Urinary bladder (tissue), 4 donors: ENCODE measurements around the gene STOML1. TPM values are rescaled to one million over a fixed set of nuclear protein-coding genes. Genes with fewer than 3 reads are reported as not detected.
A peak's percentile ranks its signal among the peaks of the same experiment; 100 is the strongest.

Source experiments
- DNase-seq: peaks from one replicate; pipeline ENCODE4 v3.0.0-alpha.2; 2015; ENCODE audit errors: extremely low spot score
- H3K27ac ChIP-seq: one replicate; pipeline ENCODE4 v1.5.1; 2013; ENCODE audit warnings: low read depth, mild to moderate bottlenecking, moderate library complexity
- H3K36me3 ChIP-seq: one replicate; pipeline ENCODE4 v1.6.1; 2013; ENCODE audit warnings: mild to moderate bottlenecking, moderate library complexity; ENCODE audit not compliant: insufficient read depth
- H3K4me1 ChIP-seq: one replicate; pipeline ENCODE4 v1.6.1; 2013; ENCODE audit warnings: mild to moderate bottlenecking, moderate library complexity; ENCODE audit not compliant: insufficient read depth
- H3K4me3 ChIP-seq: one replicate; pipeline ENCODE4 v1.5.1; 2013; ENCODE audit warnings: low read depth, low read length
- WGBS: extraction: QIAGEN DNeasy Blood & Tissue Kit; methylation state at CpG from one replicate; pipeline ENCODE4 v1.1.7; 2013; 5-methylcytosine and 5-hydroxymethylcytosine counted together
- polyA plus RNA-seq: library from polyadenylated mRNA; stranded (reverse); fragments of 200-250 nt; gene quantifications from one replicate; pipeline ENCODE4 v1.2.3, GENCODE V29; 2013
- total RNA-seq: library from RNA; depleted of rRNA; stranded (reverse); fragments of >200 nt; gene quantifications from one replicate; pipeline ENCODE4 v1.2.3, GENCODE V29; 2014
- donor health status: healthy with polysubstance abuse.
- donor health status: healthy.

STOML1 gene
- total and polyA plus RNA-seq, 2 donors = 8.4 to 25.5 TPM

- DNase-seq = no peak
- Histone ChIP-seq H3K27ac (no peak overlapping the region), H3K36me3 (no peaks in the 10 kb centered on the region), H3K4me1 (no peaks in the 10 kb centered on the region), H3K4me3 (no peak overlapping the region)
- WGBS = 49% methylated on average over 9 of the region's 9 CpGs
Observed at GRCh38 chr15:73956743-73957135, 35.4 kb downstream of the STOML1 start.

- Histone ChIP-seq H3K36me3 (no peaks in the 10 kb centered on the region), H3K4me1 (no peaks in the 10 kb centered on the region), H3K27ac (no peak overlapping the region), H3K4me3 (no peak overlapping the region)
- 81% methylated on average over 12 of the region's 12 CpGs for WGBS
- no peak for DNase-seq
Observed at GRCh38 chr15:73955861-73956742, 36.0 kb downstream of the STOML1 start.

- Histone ChIP-seq H3K36me3 (no peaks in the 10 kb centered on the region), H3K4me3 (no peak overlapping the region), H3K27ac (no peak overlapping the region), H3K4me1 (no peaks in the 10 kb centered on the region)
- DNase-seq = no peak
- WGBS = 91% methylated on average over 4 of the region's 4 CpGs
Observed at GRCh38 chr15:73955326-73955725, 36.8 kb downstream of the STOML1 start.

- DNase-seq = no peak
- 86% methylated on average over 27 of the region's 27 CpGs for WGBS
- Histone ChIP-seq H3K4me3 (no peak overlapping the region), H3K27ac (no peak overlapping the region), H3K4me1 (no peaks in the 10 kb centered on the region), H3K36me3 (no peaks in the 10 kb centered on the region)
Observed at GRCh38 chr15:73954188-73955145, 37.6 kb downstream of the STOML1 start.

GRCh38 chr15:73952913-73953750 is 39.0 kb downstream of the STOML1 start:
- no peaks in the 10 kb centered on the region for H3K36me3 ChIP-seq
- 75% methylated on average over 10 of the region's 10 CpGs for WGBS
- no peak overlapping the region for H3K27ac ChIP-seq
- H3K4me1 ChIP-seq = no peaks in the 10 kb centered on the region
- no peak for DNase-seq
- no peak overlapping the region for H3K4me3 ChIP-seq

GRCh38 chr15:73952171-73952912 is 39.8 kb downstream of the STOML1 start:
- Histone ChIP-seq H3K4me3 (no peak overlapping the region), H3K27ac (peak overlapping the region; percentile 96), H3K4me1 (no peaks in the 10 kb centered on the region), H3K36me3 (no peaks in the 10 kb centered on the region)
- WGBS = 78% methylated on average over 21 of the region's 21 CpGs
- DNase-seq = no peak

GRCh38 chr15:73951601-73952000 is 40.5 kb downstream of the STOML1 start:
- H3K4me1 ChIP-seq = no peaks in the 10 kb centered on the region
- H3K36me3 ChIP-seq = no peaks in the 10 kb centered on the region
- WGBS = 38% methylated on average over 13 of the region's 13 CpGs
- no peak overlapping the region for H3K4me3 ChIP-seq
- H3K27ac ChIP-seq = peak overlapping the region; percentile 96
- DNase-seq = no peak

GRCh38 chr15:73950831-73951561 is 41.1 kb downstream of the STOML1 start:
- Histone ChIP-seq H3K4me1 (no peaks in the 10 kb centered on the region), H3K36me3 (no peaks in the 10 kb centered on the region), H3K4me3 (no peak overlapping the region), H3K27ac (peak overlapping the region; percentile 62)
- peak; percentile 78 for DNase-seq
- 6% methylated on average over 15 of the region's 15 CpGs for WGBS

- Histone ChIP-seq H3K27ac (no peak overlapping the region), H3K4me1 (no peaks in the 10 kb centered on the region), H3K36me3 (no peaks in the 10 kb centered on the region), H3K4me3 (no peak overlapping the region)
- DNase-seq = no peak
Observed at GRCh38 chr15:73950479-73950830, 41.6 kb downstream of the STOML1 start.

- no peak overlapping the region for H3K4me3 ChIP-seq
- WGBS = 92% methylated on average over 10 of the region's 10 CpGs
- no peaks in the 10 kb centered on the region for H3K4me1 ChIP-seq
- H3K27ac ChIP-seq = no peak overlapping the region
- H3K36me3 ChIP-seq = no peaks in the 10 kb centered on the region
- DNase-seq = no peak
Observed at GRCh38 chr15:73949496-73949895, 42.6 kb downstream of the STOML1 start.

GRCh38 chr15:73948982-73949381 is 43.1 kb downstream of the STOML1 start:
- H3K4me3 ChIP-seq = no peak overlapping the region
- H3K27ac ChIP-seq = no peak overlapping the region
- 69% methylated on average over 4 of the region's 4 CpGs for WGBS
- DNase-seq = no peak
- H3K4me1 ChIP-seq = no peaks in the 10 kb centered on the region
- no peaks in the 10 kb centered on the region for H3K36me3 ChIP-seq

- Histone ChIP-seq H3K36me3 (no peaks in the 10 kb centered on the region), H3K4me3 (no peak overlapping the region), H3K27ac (no peak overlapping the region), H3K4me1 (no peaks in the 10 kb centered on the region)
- DNase-seq = no peak
- WGBS = 91% methylated on average over 4 of the region's 4 CpGs
Observed at GRCh38 chr15:73948396-73948795, 43.7 kb downstream of the STOML1 start.
